OCI-LY7 (cell line): ENCODE data around the gene CREG2. TPM values are rescaled to one million over a fixed set of nuclear protein-coding genes. Genes with fewer than 3 reads are reported as not detected.
"Not testable (repeated sequence)": the region's sequence is repeated elsewhere in the genome, so short reads cannot be mapped to it uniquely, and the experiment has no call there.

Experiments used
- BruUV-seq: library from RNA; stranded (reverse); fragments of 400-500 nt; replicated peaks from 2 replicates; lab custom pipeline; 2021; lab: Mats Ljungman, UMichigan
- CTCF ChIA-PET: fragments of 300-600 bp; sonication (Branson Sonifier 250); formaldehyde crosslinking; loops from one replicate; lab custom pipeline; 2022; ENCODE audit warnings: antibody characterized with exemption; ENCODE audit not compliant: unreplicated experiment; lab: Charles Lee
- POLR2A ChIA-PET: fragments of 300-600 bp; sonication (Branson Sonifier 250); formaldehyde crosslinking; loops from one replicate; lab custom pipeline; 2022; ENCODE audit warnings: antibody characterized with exemption; lab: Charles Lee
- DNase-seq: peaks from one replicate; pipeline ENCODE4 v3.0.0-alpha.2; 2015; ENCODE audit warnings: low spot score
- H2AFZ ChIP-seq: fragments of 200-600 bp; sonication (generic), shearing (Covaris generic); 2 replicates; pipeline ENCODE4 v1.6.1; 2014; ENCODE audit warnings: mild to moderate bottlenecking, antibody characterized with exemption, low read length, moderate library complexity
- H3K27ac ChIP-seq: fragments of 200-600 bp; sonication (generic); 2 replicates; pipeline ENCODE4 v1.5.1; 2014; ENCODE audit warnings: mixed run types, low read depth, mild to moderate bottlenecking, moderate library complexity, low read length, inconsistent platforms; ENCODE audit not compliant: poor library complexity, severe bottlenecking
- H3K36me3 ChIP-seq: fragments of 200-600 bp; sonication (generic); 2 replicates; pipeline ENCODE4 v1.6.1; 2014; ENCODE audit warnings: mild to moderate bottlenecking, antibody characterized with exemption, low read length, moderate library complexity, mixed read lengths; ENCODE audit not compliant: insufficient read depth
- H3K4me1 ChIP-seq: fragments of 200-600 bp; sonication (generic); 2 replicates; pipeline ENCODE4 v1.5.1; 2014; ENCODE audit warnings: mild to moderate bottlenecking, low read length; ENCODE audit not compliant: insufficient read depth, poor library complexity, severe bottlenecking
- H3K4me2 ChIP-seq: fragments of 200-600 bp; sonication (generic); 2 replicates; pipeline ENCODE4 v1.6.1; 2014; ENCODE audit warnings: mild to moderate bottlenecking, low read length
- H3K4me3 ChIP-seq: fragments of 200-600 bp; sonication (generic); 2 replicates; pipeline ENCODE4 v1.5.1; 2014; ENCODE audit warnings: mild to moderate bottlenecking, low read depth, low read length; ENCODE audit not compliant: poor library complexity, severe bottlenecking
- H3K79me2 ChIP-seq: fragments of 200-600 bp; sonication (generic); 2 replicates; pipeline ENCODE4 v1.6.1; 2016; ENCODE audit warnings: low read depth, mild to moderate bottlenecking, low read length, moderate library complexity, mixed read lengths; ENCODE audit not compliant: insufficient read depth
- H3K9me2 ChIP-seq: fragments of 200-600 bp; sonication (generic); 2 replicates; pipeline ENCODE4 v1.6.1; 2016; ENCODE audit warnings: mild to moderate bottlenecking, low read length, mixed read lengths; ENCODE audit not compliant: insufficient read depth
- H3K9me3 ChIP-seq: fragments of 200-600 bp; sonication (generic); 2 replicates; pipeline ENCODE4 v1.6.1; 2014; ENCODE audit warnings: mild to moderate bottlenecking, mixed run types, low read length, mixed read lengths
- H4K20me1 ChIP-seq: fragments of 200-600 bp; sonication (generic); 2 replicates; pipeline ENCODE4 v1.6.1; 2014; ENCODE audit warnings: mild to moderate bottlenecking, antibody characterized with exemption, low read length, moderate library complexity, mixed read lengths; ENCODE audit not compliant: insufficient read depth
- CTCF ChIP-seq: fragments of 200-600 bp; sonication (generic); conservative IDR thresholded peaks from 2 replicates; pipeline ENCODE4 v1.5.1; 2014; ENCODE audit warnings: mild to moderate bottlenecking, antibody characterized with exemption, low read length, moderate library complexity, mixed read lengths
- EZH2phosphoT487 ChIP-seq: fragments of 200-600 bp; sonication (generic); IDR thresholded peaks from 2 replicates; pipeline ENCODE4 v1.6.1; 2018; ENCODE audit warnings: low read depth, borderline replicate concordance, mild to moderate bottlenecking, mixed run types, antibody characterized with exemption, low read length, moderate library complexity, mixed read lengths
- intact Hi-C: fragments of 100-400 bp; cut with micrococcal nuclease; formaldehyde crosslinking; loops from one replicate; pipeline ENCODE4 v1.10.0; 2022; ENCODE audit not compliant: unreplicated experiment
- total RNA-seq, 2 experiments: library from RNA; depleted of rRNA in 1 of 2; stranded (reverse); fragments of >200 nt in 1 of 2; shearing (Covaris generic) in 1 of 2; gene quantifications; 2 replicates each; pipeline ENCODE4 v1.2.3, GENCODE V29; 2014 to 2022

CREG2 gene
- total RNA-seq, 2 experiments from 2014 or later, result not detected

- intact Hi-C loops, result no loop called here
- no TSS peak for BruUV-seq
- CTCF ChIA-PET, result interaction anchor here (0.6 kb wide), 1 partner anchor 655 kb away, joined by 3 read pairs; no protein-coding TSS in a partner anchor
- Histone ChIP-seq H3K9me3 (no peaks in the 10 kb centered on the region; the same call in 1 of the 2 replicates), H4K20me1 (no peaks in the 10 kb centered on the region), H3K79me2 (no peaks in the 10 kb centered on the region), H3K36me3 (no peaks in the 10 kb centered on the region), H3K9me2 (no peaks in the 10 kb centered on the region), H3K4me3 (peak overlapping the region; percentile 14), H3K27ac (no peak overlapping the region), H2AFZ (peak overlapping the region; percentile 84), H3K4me2 (peak overlapping the region; percentile 45), H3K4me1 (peaks cover 11% of the 10 kb centered on the region)
- TF ChIP-seq EZH2phosphoT487 (no peak), CTCF (no peak)
- POLR2A ChIA-PET, result no interaction called here
- DNase-seq, result peak; percentile 33
Observed at GRCh38 chr2:101328474-101329007, 58.8 kb downstream of the CREG2 start.

GRCh38 chr2:101327863-101328394 lies 59.4 kb downstream of the CREG2 start:
- DNase-seq, result no peak
- no peaks in the 10 kb centered on the region for H4K20me1 ChIP-seq
- no TSS peak for BruUV-seq
- CTCF ChIA-PET, result interaction anchor here (0.6 kb wide), 1 partner anchor 654 kb away, joined by 3 read pairs; no protein-coding TSS in a partner anchor
- no peaks in the 10 kb centered on the region; the same call in 1 of the 2 replicates for H3K9me3 ChIP-seq
- H3K79me2 ChIP-seq, result no peaks in the 10 kb centered on the region
- intact Hi-C loops, result no loop called here
- no peaks in the 10 kb centered on the region for H3K36me3 ChIP-seq
- POLR2A ChIA-PET, result no interaction called here
- H3K4me2 ChIP-seq, result peak overlapping the region; percentile 45
- TF ChIP-seq CTCF (no peak), EZH2phosphoT487 (no peak)
- peaks cover 11% of the 10 kb centered on the region for H3K4me1 ChIP-seq
- H3K9me2 ChIP-seq, result no peaks in the 10 kb centered on the region
- H3K27ac ChIP-seq, result no peak overlapping the region
- no peak overlapping the region for H3K4me3 ChIP-seq
- peak overlapping the region; percentile 84 for H2AFZ ChIP-seq

- no peak overlapping the region for H3K27ac ChIP-seq
Observed at GRCh38 chr2:101325425-101325824, 61.9 kb downstream of the CREG2 start.

GRCh38 chr2:101316568-101316967 lies 70.7 kb downstream of the CREG2 start:
- H3K36me3 ChIP-seq, H2AFZ ChIP-seq, H3K4me3 ChIP-seq, CTCF ChIA-PET, DNase-seq, H3K27ac ChIP-seq, H3K9me2 ChIP-seq, H3K9me3 ChIP-seq, H3K4me1 ChIP-seq, H4K20me1 ChIP-seq, H3K79me2 ChIP-seq, intact Hi-C loops, H3K4me2 ChIP-seq, BruUV-seq, POLR2A ChIA-PET: not testable (repeated sequence)

More at GRCh38 chr2:101325425-101325824, 61.9 kb downstream of the CREG2 start:
- H3K4me2 ChIP-seq, result no peak overlapping the region
- no peak overlapping the region for H2AFZ ChIP-seq
- H3K36me3 ChIP-seq, result no peaks in the 10 kb centered on the region
- TF ChIP-seq EZH2phosphoT487, result no peak
- no peak for TF ChIP-seq CTCF
- H3K79me2 ChIP-seq, result no peaks in the 10 kb centered on the region
- no peaks in the 10 kb centered on the region; the same call in 1 of the 2 replicates for H3K9me3 ChIP-seq
- no peak overlapping the region for H3K4me3 ChIP-seq
- peaks cover 11% of the 10 kb centered on the region for H3K4me1 ChIP-seq
- intact Hi-C loops, result no loop called here
- H3K9me2 ChIP-seq, result no peaks in the 10 kb centered on the region
- CTCF ChIA-PET, result no interaction called here
- no TSS peak for BruUV-seq
- no peak for DNase-seq
- POLR2A ChIA-PET, result interaction anchor here (1.0 kb wide), 1 partner anchor 11 kb away, joined by 8 read pairs; no protein-coding TSS in a partner anchor
- H4K20me1 ChIP-seq, result no peaks in the 10 kb centered on the region
